Stimulated activated CD4-positive, alpha-beta T cell treated with anti-CD3 and anti-CD28 coated beads, Interleukin-1b, Interleukin-23, amount 100 ng/mL, for 4 hours (primary cell): ENCODE results near the gene KCNK16.
A peak's percentile ranks its signal among the peaks of the same experiment; 100 is the strongest.
"Not testable (repeated sequence)": the region's sequence is repeated elsewhere in the genome, so short reads cannot be mapped to it uniquely, and the experiment has no call there.

ENCODE experiments used
- DNase-seq, 2 donors: peaks; one replicate each; pipeline ENCODE4 v3.0.0-alpha.2; 2020; ENCODE audit warnings: low read depth in 2 of 2

KCNK16 gene

GRCh38 chr6:39309942-39310531 lies 12.5 kb downstream of the KCNK16 start:
- DNase-seq, result peak; percentile 26 to 28

GRCh38 chr6:39307462-39307861 lies 15.0 kb downstream of the KCNK16 start:
- DNase-seq, result no peak

GRCh38 chr6:39304951-39305350 lies 17.6 kb downstream of the KCNK16 start:
- DNase-seq, result no peak

- DNase-seq, result no peak
Observed at GRCh38 chr6:39303425-39304153, 18.9 kb downstream of the KCNK16 start.

GRCh38 chr6:39302669-39303424 lies 19.7 kb downstream of the KCNK16 start:
- peak; percentile 79 to 86 for DNase-seq

- DNase-seq, result no peak
Observed at GRCh38 chr6:39302011-39302410, 20.5 kb downstream of the KCNK16 start.

GRCh38 chr6:39301606-39302005 lies 20.9 kb downstream of the KCNK16 start:
- no peak for DNase-seq

GRCh38 chr6:39300739-39301138 lies 21.8 kb downstream of the KCNK16 start:
- DNase-seq, result no peak

- no peak for DNase-seq
Observed at GRCh38 chr6:39298061-39298460, 24.4 kb downstream of the KCNK16 start.

GRCh38 chr6:39296745-39297640 lies 25.5 kb downstream of the KCNK16 start:
- no peak for DNase-seq

GRCh38 chr6:39295611-39296011 lies 26.9 kb downstream of the KCNK16 start:
- DNase-seq, result no peak

- DNase-seq, result no peak
Observed at GRCh38 chr6:39294899-39295298, 27.6 kb downstream of the KCNK16 start.

GRCh38 chr6:39294133-39294532 lies 28.4 kb downstream of the KCNK16 start:
- DNase-seq, result no peak

- DNase-seq, result no peak
Observed at GRCh38 chr6:39292637-39293036, 29.9 kb downstream of the KCNK16 start.

GRCh38 chr6:39289490-39289889 lies 33.0 kb downstream of the KCNK16 start:
- DNase-seq, result no peak

- DNase-seq, result no peak
Observed at GRCh38 chr6:39287601-39288000, 34.9 kb downstream of the KCNK16 start.

- not testable (repeated sequence) for DNase-seq
Observed at GRCh38 chr6:39286596-39286995, 35.9 kb downstream of the KCNK16 start.

GRCh38 chr6:39282774-39283173 lies 39.7 kb downstream of the KCNK16 start:
- DNase-seq, result no peak

GRCh38 chr6:39281312-39281980 lies 41.1 kb downstream of the KCNK16 start:
- no peak for DNase-seq

GRCh38 chr6:39280247-39280731 lies 42.2 kb downstream of the KCNK16 start:
- no peak for DNase-seq

GRCh38 chr6:39279539-39279938 lies 43.0 kb downstream of the KCNK16 start:
- no peak for DNase-seq
